Fibroblast of lung (primary cell): Measurements from ENCODE around the gene KCND2.

Experiments
- EZH2 ChIP-seq: IDR thresholded peaks from 2 replicates; pipeline ENCODE4 v1.5.1; 2012; ENCODE audit warnings: low read length, control low read depth, mild to moderate bottlenecking; ENCODE audit errors: missing control alignments
- TF ChIP-seq, protein P1 (sequence below), 2 donors: IDR thresholded peaks in 1 of 2; conservative IDR thresholded peaks in 1 of 2; 1 replicate in 1 of 2; 2 replicates in 1 of 2; pipeline ENCODE4 v1.5.1; 2011 to 2012; ENCODE audit warnings: low read length in 2 of 2, control low read depth in 1 of 2, inconsistent platforms in 1 of 2, low read depth in 1 of 2, mild to moderate bottlenecking in 1 of 2

DNA sequence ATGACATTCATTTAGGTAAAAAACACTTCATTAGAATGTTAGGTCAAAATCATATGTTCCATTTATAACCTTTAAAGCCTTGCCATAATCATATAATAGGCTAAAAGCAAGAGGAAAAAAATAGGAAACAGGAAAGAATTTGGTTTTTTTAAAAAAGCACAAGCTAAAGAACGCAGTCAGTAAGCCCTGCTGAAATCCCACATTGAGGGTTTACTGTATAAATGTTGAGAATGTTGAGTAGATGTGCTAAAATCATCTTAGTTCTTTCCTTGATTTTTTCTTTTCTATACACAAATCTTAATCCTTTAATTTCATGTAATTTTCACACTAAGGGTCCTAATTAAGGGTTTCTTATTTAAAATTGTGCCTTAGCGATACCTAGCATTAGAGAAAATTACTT, 452.0 kb downstream of the KCND2 start:
- TF ChIP-seq, protein P1, sequence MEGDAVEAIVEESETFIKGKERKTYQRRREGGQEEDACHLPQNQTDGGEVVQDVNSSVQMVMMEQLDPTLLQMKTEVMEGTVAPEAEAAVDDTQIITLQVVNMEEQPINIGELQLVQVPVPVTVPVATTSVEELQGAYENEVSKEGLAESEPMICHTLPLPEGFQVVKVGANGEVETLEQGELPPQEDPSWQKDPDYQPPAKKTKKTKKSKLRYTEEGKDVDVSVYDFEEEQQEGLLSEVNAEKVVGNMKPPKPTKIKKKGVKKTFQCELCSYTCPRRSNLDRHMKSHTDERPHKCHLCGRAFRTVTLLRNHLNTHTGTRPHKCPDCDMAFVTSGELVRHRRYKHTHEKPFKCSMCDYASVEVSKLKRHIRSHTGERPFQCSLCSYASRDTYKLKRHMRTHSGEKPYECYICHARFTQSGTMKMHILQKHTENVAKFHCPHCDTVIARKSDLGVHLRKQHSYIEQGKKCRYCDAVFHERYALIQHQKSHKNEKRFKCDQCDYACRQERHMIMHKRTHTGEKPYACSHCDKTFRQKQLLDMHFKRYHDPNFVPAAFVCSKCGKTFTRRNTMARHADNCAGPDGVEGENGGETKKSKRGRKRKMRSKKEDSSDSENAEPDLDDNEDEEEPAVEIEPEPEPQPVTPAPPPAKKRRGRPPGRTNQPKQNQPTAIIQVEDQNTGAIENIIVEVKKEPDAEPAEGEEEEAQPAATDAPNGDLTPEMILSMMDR (conservative IDR thresholded peaks at IDR 0.05 in 1 of 2, IDR thresholded peaks at IDR 0.05 in 1 of 2; ENCODE audit: low read depth in 1 of 2, low read length in 2 of 2), result no peak
- no peak for TF ChIP-seq EZH2
